Glomerular visceral epithelial cell (primary cell): ENCODE measurements around the gene DENND2C.

Experiments used
- DNase-seq: peaks from one replicate; pipeline ENCODE4 v3.0.0-alpha.2; 2016; ENCODE audit errors: extremely low spot score

The DENND2C gene, protein sequence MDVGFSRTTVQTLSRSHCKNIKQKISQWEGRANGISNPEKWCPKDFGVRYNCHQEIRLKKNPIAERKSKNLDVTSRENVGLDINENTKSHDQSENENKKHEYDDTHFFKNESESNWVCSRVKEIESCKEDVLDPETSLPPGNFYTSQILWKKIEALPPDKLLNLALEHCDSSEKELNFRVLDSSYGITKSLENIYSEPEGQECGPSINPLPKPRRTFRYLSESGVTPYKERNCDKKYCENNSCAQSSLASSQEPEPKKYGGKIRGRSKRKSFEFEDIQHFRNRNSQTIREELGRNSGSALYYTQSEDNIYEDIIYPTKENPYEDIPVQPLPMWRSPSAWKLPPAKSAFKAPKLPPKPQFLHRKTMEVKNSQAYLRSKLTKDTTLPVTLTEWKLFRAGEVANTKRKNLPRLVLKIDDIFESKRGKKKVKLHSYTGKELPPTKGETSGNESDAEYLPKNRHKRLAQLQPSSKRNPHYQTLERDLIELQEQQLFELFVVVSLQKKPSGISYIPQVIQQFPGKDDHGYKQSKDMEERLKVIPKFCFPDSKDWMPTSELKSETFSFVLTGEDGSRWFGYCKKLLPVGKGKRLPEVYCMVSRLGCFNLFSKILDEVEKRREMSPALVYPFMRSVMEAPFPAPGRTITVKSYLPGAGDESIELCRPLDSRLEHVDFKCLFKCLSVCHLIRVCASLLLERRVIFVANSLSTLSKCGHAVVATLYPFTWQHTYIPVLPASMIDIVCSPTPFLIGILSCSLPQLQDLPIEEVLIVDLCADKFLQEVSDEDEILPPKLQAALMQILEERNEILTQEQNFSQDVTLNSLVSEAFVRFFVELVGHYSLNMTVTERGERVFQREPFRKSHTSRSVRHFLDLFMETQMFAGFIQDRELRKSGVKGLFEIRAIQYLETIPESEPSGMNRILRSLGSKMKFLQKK

DNA sequence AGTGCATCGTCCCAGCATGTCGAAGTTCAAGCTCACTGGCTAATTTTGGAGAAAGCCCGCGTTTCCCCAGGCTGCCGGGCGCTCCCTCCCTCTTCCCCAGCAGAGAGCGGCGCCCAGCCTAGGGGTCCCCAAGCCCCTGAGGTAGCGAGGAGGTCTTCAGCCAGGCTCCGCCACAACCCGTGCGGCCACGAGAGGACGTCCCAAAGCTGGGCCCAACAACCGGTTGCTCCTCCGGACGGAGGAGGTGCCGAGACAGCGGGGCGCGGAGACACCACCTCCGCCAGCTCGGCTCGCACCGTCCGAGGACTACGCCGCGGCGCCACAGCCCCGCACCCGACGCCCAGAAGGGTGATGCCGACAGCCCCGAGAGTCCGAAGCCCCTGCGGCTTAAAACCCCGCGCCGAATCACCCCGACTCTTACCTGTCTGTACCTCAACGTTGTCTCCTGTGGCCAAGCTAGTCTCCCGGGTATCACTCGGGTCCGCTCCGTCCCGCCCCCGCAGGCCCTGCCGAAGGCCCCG lies at the start of gene DENND2C:
Gene DENND2C (minus strand): TSS at position 488 of the 521 bp plus-strand sequence. CDS start 44,065 bp downstream, outside the sequence.
- DNase-seq: no peak

DNA sequence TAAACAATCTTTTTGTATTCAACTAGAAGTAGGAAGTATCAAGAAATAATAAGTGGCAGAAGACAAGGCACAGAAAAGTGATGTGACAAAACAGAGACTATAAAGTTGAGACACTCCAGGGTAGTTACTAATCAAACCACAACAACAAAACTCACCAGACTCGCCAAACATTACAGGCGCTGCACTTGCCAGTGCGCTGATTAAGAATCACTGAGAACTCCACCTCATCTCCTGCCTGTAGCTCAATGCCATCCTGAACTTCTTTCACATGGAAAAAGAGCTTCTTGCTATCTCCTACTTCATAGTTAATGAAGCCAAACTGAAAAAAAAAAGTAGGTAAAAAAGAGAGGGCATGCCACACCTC lies 49.6 kb upstream of the DENND2C start:
- peak; percentile 36 for DNase-seq

DNA sequence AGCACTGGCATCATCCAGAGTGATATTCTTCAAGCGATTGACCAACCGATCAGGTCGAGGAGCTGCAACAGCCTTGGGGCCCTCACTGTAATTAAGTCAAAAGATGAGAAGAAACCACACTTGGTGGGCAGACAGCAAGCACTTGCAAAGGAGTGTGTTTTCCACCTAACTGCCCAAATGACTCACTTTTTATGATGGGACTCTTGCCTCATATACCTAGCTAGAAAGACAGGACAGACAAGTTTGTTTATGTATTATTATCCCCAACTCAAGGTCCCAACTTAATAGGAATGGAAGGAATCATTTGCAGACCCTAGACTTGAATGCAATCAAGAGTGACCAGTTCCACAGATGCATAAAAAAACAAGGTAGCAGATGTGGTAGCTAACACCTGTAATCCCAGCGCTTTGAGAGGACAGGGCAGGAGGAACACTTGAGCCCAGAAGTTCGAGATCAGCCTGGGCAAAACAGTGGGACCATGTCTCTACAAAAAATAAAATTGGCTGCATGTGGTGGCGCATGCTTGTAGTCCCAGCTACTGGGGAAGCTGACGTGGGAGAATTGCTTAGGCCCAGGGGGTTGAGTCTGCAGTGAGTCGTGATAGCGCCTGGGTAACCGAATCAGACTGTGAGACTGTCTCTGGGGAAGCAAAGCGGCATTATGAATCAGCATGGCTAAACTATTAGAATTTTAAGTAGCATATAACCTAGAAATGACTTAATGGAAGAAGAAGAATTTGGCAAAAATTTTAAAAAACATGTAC lies 49.0 kb upstream of the DENND2C start:
- peak; percentile 42 for DNase-seq

DNA sequence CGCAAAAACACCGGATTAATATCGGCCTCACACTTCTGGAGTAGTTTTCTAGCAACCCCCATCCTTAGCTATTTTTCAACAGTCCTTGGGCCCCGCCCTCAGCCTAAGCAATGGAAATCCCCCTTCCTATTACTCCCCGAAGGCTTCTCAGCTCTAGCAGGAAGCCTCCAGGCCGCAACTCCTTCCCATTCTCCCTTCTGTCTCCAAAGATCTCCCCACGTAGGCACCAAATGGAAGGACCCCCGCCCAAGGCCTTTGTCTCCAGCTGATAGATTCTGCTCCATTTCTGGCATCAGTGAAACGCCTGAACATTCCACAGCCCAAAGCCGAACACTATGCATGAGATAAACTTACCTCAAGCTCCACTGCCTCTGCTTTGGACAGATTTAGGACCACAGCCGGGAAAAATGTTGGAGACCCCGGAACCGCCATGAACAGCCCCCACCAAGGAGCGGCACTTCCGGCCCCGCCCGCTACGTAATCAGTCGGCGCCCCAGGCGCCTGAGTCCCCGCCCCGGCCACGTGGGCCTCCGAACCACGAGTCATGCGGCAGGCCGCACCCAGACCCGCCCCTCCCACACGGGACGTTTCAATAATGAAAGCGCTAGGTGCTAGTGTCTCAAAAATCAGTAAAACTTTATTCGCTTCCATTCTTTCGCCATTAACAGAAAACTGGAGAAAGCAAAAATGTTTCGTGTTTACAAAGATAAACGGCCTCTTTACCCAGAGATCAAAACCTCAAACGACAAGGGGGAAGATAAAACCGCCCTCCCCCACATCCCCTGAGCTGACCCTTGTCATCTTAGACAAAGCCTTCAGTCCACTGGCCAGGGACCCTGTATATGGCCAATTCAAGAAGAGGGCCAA lies 46.7 kb upstream of the DENND2C start, which contains the start of gene NRAS:
Gene NRAS (minus strand): TSS at position 468 of the 867 bp plus-strand sequence. CDS start 611 bp downstream, outside the sequence.
- peak; percentile 91 for DNase-seq

DNA sequence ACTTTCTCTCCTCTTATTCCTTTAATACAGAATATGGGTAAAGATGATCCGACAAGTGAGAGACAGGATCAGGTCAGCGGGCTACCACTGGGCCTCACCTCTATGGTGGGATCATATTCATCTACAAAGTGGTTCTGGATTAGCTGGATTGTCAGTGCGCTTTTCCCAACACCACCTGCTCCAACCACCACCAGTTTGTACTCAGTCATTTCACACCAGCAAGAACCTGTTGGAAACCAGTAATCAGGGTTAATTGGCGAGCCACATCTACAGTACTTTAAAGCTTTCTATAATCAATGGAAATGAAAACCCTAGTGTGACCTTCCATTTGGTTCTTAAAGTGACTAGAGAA lies 46.1 kb upstream of the DENND2C start:
- no peak for DNase-seq

DNA sequence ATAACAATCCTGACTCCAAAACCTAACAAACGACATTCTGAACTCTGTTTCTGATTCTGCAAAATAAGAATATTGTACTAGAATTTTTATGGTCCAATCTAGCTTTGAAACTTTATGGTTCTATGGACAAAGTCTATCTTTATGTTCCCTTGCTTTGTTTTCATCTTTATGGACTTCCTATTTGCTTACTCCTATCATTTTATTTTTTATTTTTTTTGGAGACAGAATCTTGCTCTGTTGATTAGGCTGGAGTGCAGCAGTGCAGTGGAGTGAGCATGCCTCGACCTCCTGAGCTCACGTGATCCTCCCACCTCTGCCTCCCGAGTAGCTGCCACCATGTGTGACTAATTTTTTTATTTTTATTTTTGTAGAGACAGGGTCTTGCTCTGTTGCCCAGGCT lies 43.1 kb upstream of the DENND2C start:
- no peak for DNase-seq

DNA sequence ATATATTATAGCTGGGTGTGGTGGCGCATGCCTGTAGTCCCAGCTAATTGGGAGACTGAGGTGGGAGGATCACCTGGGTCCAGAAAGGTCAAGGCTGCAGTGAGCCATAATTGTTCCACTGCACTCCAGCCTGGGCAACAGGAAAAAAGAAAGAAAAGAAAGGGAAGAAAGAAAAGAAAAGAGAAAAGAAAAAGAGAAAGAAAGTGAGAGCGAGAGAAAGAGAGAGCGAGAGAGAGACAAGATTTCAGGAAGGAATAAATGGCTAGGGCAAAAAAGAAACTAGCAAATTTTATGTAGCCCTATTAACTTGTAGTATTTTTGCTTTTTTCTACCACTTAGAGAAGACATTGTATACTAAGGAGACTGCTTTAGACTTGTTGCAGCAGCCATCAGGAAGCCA lies 40.5 kb upstream of the DENND2C start:
- no peak for DNase-seq

DNA sequence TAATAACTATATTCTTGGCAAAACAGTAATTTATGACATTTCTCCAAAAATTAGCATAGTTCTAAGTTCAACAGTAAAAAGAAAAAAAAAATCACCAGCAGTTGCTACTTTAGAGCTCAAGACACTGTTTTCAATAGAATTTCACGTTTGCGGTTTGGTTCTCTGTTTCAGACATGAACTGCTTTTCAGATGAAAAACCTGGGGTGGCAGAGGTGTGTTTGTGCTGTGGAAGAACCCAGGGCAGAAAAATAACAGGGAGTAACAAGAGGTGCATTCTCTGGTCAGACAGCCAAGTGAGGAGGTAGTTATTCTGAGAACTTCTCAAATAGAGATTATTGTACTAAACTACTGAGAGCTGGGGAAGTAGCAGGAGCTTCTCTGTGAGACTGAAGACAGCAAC lies 37.8 kb upstream of the DENND2C start:
- DNase-seq: no peak

DNA sequence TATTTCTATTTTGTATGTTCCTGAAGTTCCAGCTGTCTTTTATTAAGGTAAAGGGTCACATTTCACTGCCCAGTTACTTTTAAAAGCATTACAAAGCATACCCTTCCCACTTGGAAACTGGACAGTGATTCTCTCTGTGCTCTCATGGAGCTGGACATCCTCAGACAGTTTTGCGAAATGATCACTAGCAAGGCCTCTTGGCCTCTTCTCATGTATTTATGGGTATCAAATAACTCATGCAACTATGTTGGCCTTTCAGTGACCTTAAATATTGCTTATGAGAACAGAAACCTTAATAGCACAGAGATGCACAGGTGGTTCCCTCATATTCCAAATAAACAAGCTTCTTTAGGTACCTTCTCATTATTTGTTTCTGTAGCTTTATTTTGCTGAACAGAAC lies 33.4 kb upstream of the DENND2C start:
- DNase-seq: no peak

DNA sequence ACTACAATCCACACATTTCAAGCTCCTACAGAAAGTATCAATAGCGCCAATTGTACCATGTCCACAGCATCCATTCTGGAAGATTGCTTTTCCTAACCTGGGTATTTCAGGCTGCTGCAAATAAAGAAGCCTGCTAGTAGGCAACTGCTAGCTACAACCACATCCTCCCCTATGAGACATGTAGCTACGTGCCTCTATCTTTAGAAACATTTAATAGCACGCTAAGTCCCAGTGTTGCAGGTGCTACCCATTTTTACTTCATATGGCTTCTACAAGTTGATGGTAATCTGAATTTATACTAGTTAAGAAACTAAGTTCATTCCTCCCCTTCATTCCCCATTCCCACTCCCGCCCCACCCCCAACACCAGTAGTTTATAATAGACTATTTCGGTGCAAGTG lies 32.9 kb upstream of the DENND2C start:
- DNase-seq: no peak

DNA sequence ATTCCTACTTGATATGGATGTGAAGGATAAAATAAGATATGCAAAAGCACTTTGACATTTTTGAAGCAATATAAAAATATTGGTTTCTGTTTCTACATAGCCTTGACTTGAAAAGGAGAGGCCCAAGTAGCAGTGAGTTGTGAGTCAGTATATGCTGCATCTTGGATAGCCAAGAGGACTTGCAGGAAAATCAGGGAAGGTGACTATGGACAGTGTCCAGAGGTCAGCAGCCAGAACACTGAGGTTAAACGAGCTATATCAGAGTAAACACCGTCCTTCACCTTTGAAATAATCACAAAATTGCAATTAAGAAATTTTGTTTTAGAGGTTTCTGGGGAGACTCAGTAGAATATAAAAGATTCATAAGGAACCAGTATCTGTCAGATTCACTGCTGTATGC lies 32.1 kb upstream of the DENND2C start:
- no peak for DNase-seq

DNA sequence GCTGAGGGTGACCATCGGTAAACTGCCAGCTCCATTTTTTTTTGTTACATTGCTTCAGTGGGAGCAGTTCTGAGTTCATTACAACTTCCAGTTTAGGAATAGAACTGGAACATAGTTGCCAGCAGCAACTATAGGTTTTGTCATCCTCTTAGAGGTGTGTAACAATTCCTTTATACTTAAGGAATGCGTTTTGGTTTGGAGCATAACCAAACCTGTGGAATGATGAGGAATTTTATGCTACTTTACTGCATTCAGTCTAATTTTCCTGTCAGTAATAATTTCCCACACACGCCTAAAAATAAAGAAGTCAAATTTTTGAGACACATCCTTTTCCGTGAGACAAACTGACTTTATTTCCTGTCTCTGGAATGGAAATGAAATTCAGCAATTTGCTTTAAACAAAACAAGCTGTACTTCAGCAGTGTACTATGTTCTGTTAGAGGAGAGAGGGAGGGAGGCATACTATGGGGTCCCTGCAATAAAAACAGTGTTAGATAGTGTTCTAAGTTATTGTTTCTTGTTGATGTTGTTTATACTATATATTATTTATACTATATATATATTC lies 30.3 kb upstream of the DENND2C start:
- DNase-seq: peak; percentile 12

DNA sequence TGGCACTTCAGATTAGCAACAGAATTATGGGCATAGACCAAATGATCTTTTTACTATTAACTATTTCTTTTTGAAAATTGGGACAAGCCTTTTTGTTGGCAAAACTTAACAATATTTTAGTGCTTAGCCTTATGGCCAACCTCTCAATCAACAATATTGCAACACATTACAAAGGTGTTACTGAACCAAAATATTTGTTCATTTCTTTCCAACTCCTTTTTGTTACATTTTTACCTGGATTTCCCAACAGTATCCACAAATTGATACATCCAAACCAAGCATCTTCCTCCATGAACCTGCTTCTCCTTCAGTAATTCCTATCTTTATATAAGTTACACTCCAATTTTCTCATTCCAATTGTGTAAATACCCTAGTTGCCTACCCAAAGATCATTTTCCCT lies 27.0 kb upstream of the DENND2C start:
- DNase-seq: no peak

DNA sequence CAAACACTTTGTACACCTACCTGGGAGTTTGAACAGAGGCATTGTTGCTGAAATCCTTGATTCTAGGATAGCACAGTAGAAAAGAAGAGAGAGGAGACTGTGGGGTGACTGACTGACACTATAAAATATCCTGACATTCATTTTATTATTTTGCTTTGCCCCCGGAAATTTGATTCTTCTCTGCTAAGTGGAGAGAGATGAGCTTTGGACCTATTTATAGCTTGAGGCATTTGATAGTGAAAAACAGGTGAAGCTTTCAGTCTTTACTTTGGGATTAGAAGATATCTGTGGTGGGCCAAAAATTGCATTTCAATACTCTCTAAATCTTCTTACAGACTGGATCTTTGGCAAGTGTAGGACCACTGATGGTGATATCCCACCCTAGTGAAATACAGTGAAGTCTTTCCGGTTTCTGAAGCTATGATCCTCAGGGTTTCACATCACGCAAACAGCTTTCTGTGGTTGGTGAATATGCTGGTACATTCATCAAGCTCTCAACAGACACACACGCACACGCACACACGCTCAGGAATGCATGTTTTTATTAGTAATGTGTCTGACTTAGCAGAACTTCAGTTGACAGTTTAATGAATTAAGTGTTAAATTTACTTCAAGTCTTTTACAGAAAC lies 25.7 kb upstream of the DENND2C start, which contains the start of gene AMPD1:
Gene AMPD1 (minus strand): TSS at position 117 of the 629 bp plus-strand sequence. CDS start 75 bp downstream, at position 42.
- peak; percentile 38 for DNase-seq

DNA sequence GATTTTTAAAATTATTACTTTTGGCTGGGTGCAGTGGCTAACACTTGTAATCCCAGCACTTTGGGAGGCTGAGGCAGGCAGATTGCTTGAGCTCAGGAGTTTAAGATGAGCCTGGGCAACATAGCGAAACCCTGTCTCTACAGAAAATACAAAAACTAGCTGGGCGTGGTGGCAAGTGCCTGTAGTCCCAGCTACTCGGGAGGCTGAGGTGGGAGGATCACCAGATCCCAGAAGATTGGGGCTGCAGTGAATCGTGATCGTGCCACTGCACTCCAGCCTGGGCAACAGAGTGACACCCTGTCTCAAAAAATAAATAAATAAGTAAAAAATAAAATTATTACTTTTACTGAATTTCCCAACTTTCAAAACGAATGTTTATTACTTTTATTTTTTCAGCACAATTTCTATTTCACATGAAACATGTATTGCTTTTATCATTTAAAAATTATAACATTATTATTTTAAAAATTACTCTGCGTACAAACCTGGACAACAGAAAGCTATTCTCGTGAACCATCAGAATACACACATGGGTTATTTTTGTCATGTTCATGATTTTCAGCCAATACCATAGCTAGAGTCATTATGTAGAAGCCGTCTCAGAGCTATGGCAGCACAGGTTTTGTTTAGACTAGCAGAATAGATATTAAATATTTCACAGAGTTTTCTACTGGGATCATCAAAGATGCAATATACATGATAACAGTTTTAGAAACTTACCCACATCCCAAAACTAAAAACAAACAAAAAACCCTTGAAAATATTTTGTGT lies 24.9 kb upstream of the DENND2C start:
- no peak for DNase-seq

DNA sequence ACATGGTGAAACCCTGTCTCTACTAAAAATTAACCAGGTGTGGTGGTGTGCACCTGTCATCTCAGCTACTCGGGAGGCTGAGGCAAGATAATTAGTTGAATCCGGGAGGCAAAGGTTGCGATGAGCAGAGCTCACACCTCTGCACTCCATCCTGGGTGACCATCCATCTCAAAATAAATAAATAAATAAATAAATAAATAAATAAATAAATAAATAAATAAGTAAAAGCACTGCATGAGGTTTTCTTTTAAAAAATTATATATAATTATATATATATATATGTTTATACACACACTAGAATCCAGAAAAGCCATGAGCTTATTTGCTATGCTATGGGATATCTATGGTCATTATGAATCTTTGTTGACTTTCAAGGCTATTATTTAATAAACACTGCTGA lies 23.1 kb upstream of the DENND2C start:
- no peak for DNase-seq

DNA sequence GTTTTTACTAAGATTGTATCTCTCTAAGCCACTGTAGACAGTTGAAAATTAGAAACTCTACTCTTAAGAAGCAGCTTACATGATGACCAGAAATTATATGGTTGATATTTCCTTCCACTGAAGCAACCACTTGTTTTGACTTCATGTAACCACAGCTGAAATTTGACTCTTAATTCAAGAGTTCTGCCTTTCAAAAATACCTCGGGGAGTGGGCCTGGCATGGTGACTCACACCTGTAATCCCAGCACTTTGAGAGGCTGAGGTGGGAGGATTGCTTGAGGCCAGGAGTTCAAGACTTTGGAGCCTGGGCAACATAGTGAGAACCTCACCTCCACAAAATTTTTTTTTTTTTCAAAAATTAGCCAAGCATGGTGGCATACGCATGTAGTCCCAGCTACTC lies 21.2 kb upstream of the DENND2C start:
- no peak for DNase-seq

DNA sequence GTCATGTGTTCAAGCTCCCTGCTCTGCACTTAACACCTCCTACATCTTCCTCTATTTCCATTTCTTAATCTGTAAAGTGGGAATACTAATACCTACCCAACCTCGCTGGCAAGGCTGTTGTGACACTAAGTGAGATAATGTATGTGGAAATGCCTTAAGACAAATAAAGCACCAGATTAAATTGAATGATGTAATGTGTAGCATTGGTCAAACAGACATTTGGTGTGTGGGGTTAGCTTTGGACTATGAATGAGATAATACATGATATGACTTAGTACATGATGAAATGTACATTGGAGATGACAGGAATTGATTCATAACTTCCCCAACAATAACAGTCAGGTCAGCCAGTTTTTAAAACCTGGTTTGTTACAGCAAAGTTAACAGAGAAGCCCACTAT lies 20.3 kb upstream of the DENND2C start:
- DNase-seq: no peak

DNA sequence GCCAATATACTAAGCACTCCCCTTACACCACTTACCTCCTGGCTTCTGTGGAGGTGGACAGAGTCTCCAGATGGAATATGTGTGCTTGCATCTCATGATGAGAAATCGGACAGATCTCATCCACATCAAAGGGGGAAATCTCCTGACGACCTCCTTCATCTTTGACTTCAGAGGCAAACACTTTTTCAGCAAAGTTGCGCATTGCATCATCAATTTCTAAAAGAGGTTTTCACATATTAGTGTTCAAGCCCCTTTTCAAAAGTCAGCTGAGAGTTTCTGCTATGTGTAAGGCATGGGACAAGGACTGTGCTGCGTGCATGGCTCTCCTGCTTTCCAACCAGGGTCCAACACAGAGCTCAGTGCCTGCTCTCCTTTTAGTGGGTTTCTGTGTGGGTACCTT lies 18.7 kb upstream of the DENND2C start:
- DNase-seq: no peak
